ENCODE results near the gene SMAP1. TPM values are rescaled to one million over a fixed set of nuclear protein-coding genes. Genes with fewer than 3 reads are reported as not detected.

The SMAP1 gene
- total RNA-seq, 1 donor from 2014 or later, result 40.4 TPM

GRCh38 chr6:70886661-70887060 is 219.0 kb downstream of the SMAP1 start:
- H3K9me3 Mint-ChIP-seq (ENCODE audit: unreplicated experiment), result no peaks in the 10 kb centered on the region
- peaks cover 9% of the 10 kb centered on the region for H3K27me3 Mint-ChIP-seq (ENCODE audit: unreplicated experiment)
- no peak for TF ChIP-seq CTCF (IDR thresholded peaks at IDR 0.05; ENCODE audit: unreplicated experiment)

GRCh38 chr6:70889270-70889669 is 221.6 kb downstream of the SMAP1 start:
- no peaks in the 10 kb centered on the region for H3K4me1 Mint-ChIP-seq (ENCODE audit: unreplicated experiment)
- H3K4me3 Mint-ChIP-seq (ENCODE audit: unreplicated experiment), result no peak overlapping the region
- DNase-seq (ENCODE audit: low spot score), result no peak
- H3K9me3 Mint-ChIP-seq (ENCODE audit: unreplicated experiment), result no peaks in the 10 kb centered on the region
- no peaks in the 10 kb centered on the region for H3K36me3 Mint-ChIP-seq (ENCODE audit: low read depth, unreplicated experiment)
- H3K27ac Mint-ChIP-seq (ENCODE audit: unreplicated experiment), result no peak overlapping the region
- H3K27me3 Mint-ChIP-seq (ENCODE audit: unreplicated experiment), result peaks cover 9% of the 10 kb centered on the region
- TF ChIP-seq CTCF (IDR thresholded peaks at IDR 0.05; ENCODE audit: unreplicated experiment), result no peak

More at GRCh38 chr6:70886661-70887060, 219.0 kb downstream of the SMAP1 start:
- no peak for DNase-seq (ENCODE audit: low spot score)
- H3K4me1 Mint-ChIP-seq (ENCODE audit: unreplicated experiment), result no peaks in the 10 kb centered on the region
- H3K36me3 Mint-ChIP-seq (ENCODE audit: low read depth, unreplicated experiment), result no peaks in the 10 kb centered on the region
- H3K27ac Mint-ChIP-seq (ENCODE audit: unreplicated experiment), result no peak overlapping the region
- H3K4me3 Mint-ChIP-seq (ENCODE audit: unreplicated experiment), result no peak overlapping the region

GRCh38 chr6:70894001-70894400 is 226.3 kb downstream of the SMAP1 start:
- H3K36me3 Mint-ChIP-seq (ENCODE audit: low read depth, unreplicated experiment), result no peaks in the 10 kb centered on the region
- TF ChIP-seq CTCF (IDR thresholded peaks at IDR 0.05; ENCODE audit: unreplicated experiment), result no peak
- H3K27ac Mint-ChIP-seq (ENCODE audit: unreplicated experiment), result no peak overlapping the region
- no peak overlapping the region for H3K4me3 Mint-ChIP-seq (ENCODE audit: unreplicated experiment)
- no peaks in the 10 kb centered on the region for H3K4me1 Mint-ChIP-seq (ENCODE audit: unreplicated experiment)
- no peak for DNase-seq (ENCODE audit: low spot score)
- no peaks in the 10 kb centered on the region for H3K9me3 Mint-ChIP-seq (ENCODE audit: unreplicated experiment)
- H3K27me3 Mint-ChIP-seq (ENCODE audit: unreplicated experiment), result peaks cover 8% of the 10 kb centered on the region

- no peak for TF ChIP-seq CTCF (IDR thresholded peaks at IDR 0.05; ENCODE audit: unreplicated experiment)
- peaks cover 2% of the 10 kb centered on the region for H3K27me3 Mint-ChIP-seq (ENCODE audit: unreplicated experiment)
- no peak for DNase-seq (ENCODE audit: low spot score)
- no peaks in the 10 kb centered on the region for H3K36me3 Mint-ChIP-seq (ENCODE audit: low read depth, unreplicated experiment)
- H3K4me1 Mint-ChIP-seq (ENCODE audit: unreplicated experiment), result no peaks in the 10 kb centered on the region
- H3K9me3 Mint-ChIP-seq (ENCODE audit: unreplicated experiment), result no peaks in the 10 kb centered on the region
- no peak overlapping the region for H3K4me3 Mint-ChIP-seq (ENCODE audit: unreplicated experiment)
- H3K27ac Mint-ChIP-seq (ENCODE audit: unreplicated experiment), result no peak overlapping the region
Observed at GRCh38 chr6:70900047-70900446, 232.4 kb downstream of the SMAP1 start.

- H3K27ac Mint-ChIP-seq (ENCODE audit: unreplicated experiment), result no peak overlapping the region
Observed at GRCh38 chr6:70901324-70901723, 233.6 kb downstream of the SMAP1 start.

More at GRCh38 chr6:70901324-70901723, 233.6 kb downstream of the SMAP1 start:
- Mint-ChIP-seq H3K4me1 (ENCODE audit: unreplicated experiment) (no peaks in the 10 kb centered on the region), H3K4me3 (ENCODE audit: unreplicated experiment) (no peak overlapping the region), H3K27me3 (ENCODE audit: unreplicated experiment) (peaks cover 1% of the 10 kb centered on the region), H3K9me3 (ENCODE audit: unreplicated experiment) (no peaks in the 10 kb centered on the region), H3K36me3 (ENCODE audit: low read depth, unreplicated experiment) (no peaks in the 10 kb centered on the region)
- no peak for DNase-seq (ENCODE audit: low spot score)
- TF ChIP-seq CTCF (IDR thresholded peaks at IDR 0.05; ENCODE audit: unreplicated experiment), result peak; percentile 49
